Uterus (tissue), 4 donors: ENCODE measurements around the gene TNRC18. TPM values are rescaled to one million over a fixed set of nuclear protein-coding genes. Genes with fewer than 3 reads are reported as not detected.
"Not testable (repeated sequence)": the region's sequence is repeated elsewhere in the genome, so short reads cannot be mapped to it uniquely, and the experiment has no call there.

Experiments
- DNase-seq, 2 donors: peaks; one replicate each; pipeline ENCODE4 v3.0.0-alpha.2; 2019 to 2020
- H3K27ac ChIP-seq, 2 donors: fragments of 200-600 bp; sonication (generic); 1 replicate in 1 of 2; 2 replicates in 1 of 2; pipeline ENCODE4 v1.5.1; 2016 to 2018
- H3K27me3 ChIP-seq, 2 donors: fragments of 200-600 bp; sonication (generic); one replicate each; pipeline ENCODE4 v1.5.1; 2018 to 2019; ENCODE audit warnings: control low read depth in 1 of 2
- H3K36me3 ChIP-seq, 2 donors: fragments of 200-600 bp; sonication (generic); one replicate each; pipeline ENCODE4 v1.5.1; 2019; ENCODE audit warnings: control low read depth in 1 of 2
- H3K4me1 ChIP-seq, 2 donors: fragments of 200-600 bp; sonication (generic); one replicate each; pipeline ENCODE4 v1.5.1; 2018 to 2019; ENCODE audit warnings: control low read depth in 1 of 2
- H3K4me3 ChIP-seq, 2 donors: fragments of 200-600 bp; sonication (generic); 1 replicate in 1 of 2; 2 replicates in 1 of 2; pipeline ENCODE4 v1.5.1; 2018 to 2019; ENCODE audit warnings: mild to moderate bottlenecking in 1 of 2
- H3K9me3 ChIP-seq, 2 donors: fragments of 200-600 bp; sonication (generic); one replicate each; pipeline ENCODE4 v1.5.1; 2019; ENCODE audit warnings: control low read depth in 1 of 2
- CTCF ChIP-seq, 4 experiments: fragments of 200-600 bp in 2 of 4; fragments of 450-650 bp in 2 of 4; sonication (generic) in 2 of 4; IDR thresholded peaks; one replicate each; pipeline ENCODE4 v1.5.1; 2016 to 2019; ENCODE audit warnings: antibody characterized with exemption in 4 of 4, mild to moderate bottlenecking in 2 of 4, moderate library complexity in 1 of 4
- POLR2A ChIP-seq, 2 donors: fragments of 450-650 bp; IDR thresholded peaks; one replicate each; pipeline ENCODE4 v1.6.1; 2016; ENCODE audit warnings: antibody characterized with exemption in 2 of 2, mild to moderate bottlenecking in 1 of 2, moderate library complexity in 1 of 2
- intact Hi-C: fragments of 100-400 bp; cut with DNase I; formaldehyde crosslinking; loops from one replicate; pipeline ENCODE4 v1.15.1; 2023; ENCODE audit warnings: low total_unique reads
- total RNA-seq, 4 donors: library from RNA; depleted of rRNA in 3 of 4; stranded (reverse); fragments of >200 nt in 3 of 4; gene quantifications; one replicate each; pipeline versions ENCODE4 v1.1.0 to v1.2.4, GENCODE V29; 2014 to 2023
- donor health status: DM: yes; HTN: yes; CAD: no.

Gene TNRC18
- total RNA-seq, 4 donors from 2014 or later = 28.2 to 179 (median 62.1) TPM

- Histone ChIP-seq H3K27me3 (no peaks in the 10 kb centered on the region), H3K27ac (no peak overlapping the region), H3K9me3 (no peaks in the 10 kb centered on the region), H3K4me1 (no peaks in the 10 kb centered on the region), H3K36me3 (no peaks in the 10 kb centered on the region), H3K4me3 (no peak overlapping the region)
- DNase-seq = no peak
- TF ChIP-seq POLR2A (IDR thresholded peaks at IDR 0.05) (no peak), CTCF (IDR thresholded peaks at IDR 0.05) (no peak)
- intact Hi-C loops = no loop called here
These were observed 128.3 kb downstream of the TNRC18 start for GRCh38 chr7:5295039-5296014.

- TF ChIP-seq POLR2A (IDR thresholded peaks at IDR 0.05) (no peak), CTCF (IDR thresholded peaks at IDR 0.05) (no peak)
- H3K9me3 ChIP-seq = no peaks in the 10 kb centered on the region
- no peaks in the 10 kb centered on the region for H3K4me1 ChIP-seq
- DNase-seq = no peak
- no peak overlapping the region for H3K27ac ChIP-seq
- no peaks in the 10 kb centered on the region for H3K36me3 ChIP-seq
- no peak overlapping the region for H3K4me3 ChIP-seq
- intact Hi-C loops = no loop called here
- H3K27me3 ChIP-seq = no peaks in the 10 kb centered on the region
These were observed 129.3 kb downstream of the TNRC18 start for GRCh38 chr7:5294169-5294987.

GRCh38 chr7:5291711-5292335, 131.8 kb downstream of the TNRC18 start:
- H3K9me3 ChIP-seq, intact Hi-C loops, H3K4me1 ChIP-seq, H3K27ac ChIP-seq, DNase-seq, H3K36me3 ChIP-seq, H3K4me3 ChIP-seq, H3K27me3 ChIP-seq: not testable (repeated sequence)

- H3K4me1 ChIP-seq = no peaks in the 10 kb centered on the region
- H3K9me3 ChIP-seq = no peaks in the 10 kb centered on the region
- no peak for DNase-seq
- no peaks in the 10 kb centered on the region for H3K27me3 ChIP-seq
- intact Hi-C loops = no loop called here
- TF ChIP-seq POLR2A (IDR thresholded peaks at IDR 0.05) = no peak
- TF ChIP-seq CTCF (IDR thresholded peaks at IDR 0.05) = no peak
- H3K27ac ChIP-seq = no peak overlapping the region
- no peaks in the 10 kb centered on the region for H3K36me3 ChIP-seq
- H3K4me3 ChIP-seq = no peak overlapping the region
These were observed 132.3 kb downstream of the TNRC18 start for GRCh38 chr7:5291301-5291700.

DNA sequence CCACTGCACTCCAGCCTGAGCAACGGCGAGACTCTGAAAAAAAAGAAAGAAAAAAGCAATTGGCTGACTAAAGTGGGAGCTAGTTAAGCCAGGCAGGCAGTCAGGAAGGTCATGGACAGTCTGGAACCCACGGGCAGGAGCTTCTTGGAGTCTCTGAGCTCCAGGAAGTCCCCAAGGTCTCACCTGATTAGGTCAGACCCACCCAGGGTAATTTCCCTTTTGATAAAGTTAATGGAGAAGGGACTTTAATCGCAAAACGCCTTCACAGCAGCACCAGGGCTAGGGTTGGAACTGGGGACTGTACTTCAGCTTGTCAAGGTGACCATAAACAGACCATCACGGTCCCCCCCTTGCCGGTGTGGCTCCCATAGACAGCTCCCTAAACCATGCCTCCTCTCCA, 134.3 kb downstream of the TNRC18 start:
- no peak for DNase-seq
- Histone ChIP-seq H3K27me3 (no peaks in the 10 kb centered on the region), H3K9me3 (no peaks in the 10 kb centered on the region), H3K4me3 (no peak overlapping the region), H3K27ac (no peak overlapping the region), H3K4me1 (no peaks in the 10 kb centered on the region), H3K36me3 (no peaks in the 10 kb centered on the region)
- TF ChIP-seq CTCF (IDR thresholded peaks at IDR 0.05) (no peak), POLR2A (IDR thresholded peaks at IDR 0.05) (no peak)
- intact Hi-C loops = no loop called here

- H3K27ac ChIP-seq, H3K4me1 ChIP-seq, H3K36me3 ChIP-seq, DNase-seq, H3K4me3 ChIP-seq, H3K9me3 ChIP-seq, intact Hi-C loops, H3K27me3 ChIP-seq: not testable (repeated sequence)
These were observed 135.1 kb downstream of the TNRC18 start for GRCh38 chr7:5288560-5288959.
